ENCODE results near the gene OR5K1.

The OR5K1 gene

GRCh38 chr3:98460220-98460619, 2.8 kb upstream of the OR5K1 start:
- H3K4me1 ChIP-seq (ENCODE audit: control insufficient read depth, insufficient read depth, low read length), result no peaks in the 10 kb centered on the region
- no peak overlapping the region for H3K4me3 ChIP-seq (ENCODE audit: low read length in 2 of 2)
- no peaks in the 10 kb centered on the region for H3K36me3 ChIP-seq (ENCODE audit: control insufficient read depth in 2 of 2, insufficient read depth in 2 of 2, low read length in 2 of 2)
- peaks cover 0 to 3% of the 10 kb centered on the region in 2 donors for H3K9me3 ChIP-seq (ENCODE audit: control insufficient read depth in 2 of 2, low read length in 2 of 2)
- no peaks in the 10 kb centered on the region for H3K27me3 ChIP-seq (ENCODE audit: control insufficient read depth in 1 of 2, insufficient read depth in 2 of 2, low read length in 2 of 2)
- H3K9ac ChIP-seq (ENCODE audit: low read length in 2 of 2), result no peak overlapping the region
- H3K27ac ChIP-seq (ENCODE audit: low read length), result no peak overlapping the region

DNA sequence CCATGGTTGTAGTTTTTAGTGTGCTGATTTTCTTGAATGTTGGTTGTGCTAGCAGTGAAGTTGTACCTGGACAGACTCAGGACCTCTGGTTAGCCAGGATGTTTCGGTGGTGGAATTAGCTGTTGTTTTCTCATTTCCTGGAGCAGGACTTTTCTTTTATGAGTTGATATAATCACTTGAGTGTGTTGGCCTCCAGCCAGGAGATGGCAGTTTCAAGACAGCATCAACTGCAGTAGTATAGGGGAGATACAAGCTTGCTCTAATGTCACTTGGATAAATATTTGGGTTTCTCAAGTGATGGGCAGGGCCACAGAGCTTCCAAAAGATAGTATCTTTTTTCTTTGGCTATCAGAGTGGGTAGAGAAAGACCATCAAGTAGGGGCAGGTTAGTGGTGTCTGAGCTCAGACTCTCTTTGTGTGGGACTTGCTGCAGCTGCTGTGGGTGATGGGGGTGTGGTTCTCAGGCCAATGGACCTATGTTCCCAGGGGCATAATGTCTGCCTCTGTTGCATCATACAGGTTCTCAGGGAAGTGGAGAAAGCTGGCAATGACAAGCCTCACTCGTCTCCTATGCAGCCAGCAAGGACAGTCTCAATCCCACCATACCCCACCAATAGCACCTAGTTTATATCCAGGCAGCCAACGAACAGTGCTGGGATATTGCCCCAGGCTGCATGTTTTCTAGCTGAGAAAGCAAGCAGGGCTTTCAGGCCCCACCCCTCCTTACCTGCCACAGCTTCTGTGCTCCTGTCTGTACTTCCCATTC, 19.9 kb downstream of the OR5K1 start:
- Histone ChIP-seq H3K4me1 (ENCODE audit: control insufficient read depth, insufficient read depth, low read length) (no peaks in the 10 kb centered on the region), H3K9me3 (ENCODE audit: control insufficient read depth in 2 of 2, low read length in 2 of 2) (peaks cover 12 to 23% of the 10 kb centered on the region in 2 donors), H3K9ac (ENCODE audit: low read length in 2 of 2) (no peak overlapping the region), H3K27ac (ENCODE audit: low read length) (no peak overlapping the region), H3K27me3 (ENCODE audit: control insufficient read depth in 1 of 2, insufficient read depth in 2 of 2, low read length in 2 of 2) (no peaks in the 10 kb centered on the region), H3K4me3 (ENCODE audit: low read length in 2 of 2) (no peak overlapping the region), H3K36me3 (ENCODE audit: control insufficient read depth in 2 of 2, insufficient read depth in 2 of 2, low read length in 2 of 2) (no peaks in the 10 kb centered on the region)

DNA sequence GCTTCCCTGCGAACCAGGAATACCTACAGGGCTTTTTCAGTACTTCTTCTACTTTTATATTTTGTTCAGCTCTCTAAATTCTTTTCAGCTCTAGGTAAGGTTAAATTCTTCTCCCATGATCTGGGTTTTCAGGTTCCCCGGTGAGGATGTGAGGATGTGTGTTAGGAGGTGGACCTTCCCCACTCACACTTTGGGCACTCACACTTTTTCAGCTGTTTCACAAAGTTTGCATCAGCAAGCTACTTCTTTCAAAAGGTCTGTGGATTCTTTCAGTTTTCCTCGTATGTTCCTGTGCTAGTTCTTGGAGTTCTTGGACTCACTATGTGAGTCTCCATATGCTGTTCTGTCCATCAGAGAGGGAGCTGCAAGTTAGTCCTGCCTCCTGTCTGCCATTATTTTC, 20.6 kb downstream of the OR5K1 start:
- Histone ChIP-seq H3K9me3 (ENCODE audit: control insufficient read depth in 2 of 2, low read length in 2 of 2) (peaks cover 12 to 20% of the 10 kb centered on the region in 2 donors), H3K4me1 (ENCODE audit: control insufficient read depth, insufficient read depth, low read length) (no peaks in the 10 kb centered on the region), H3K4me3 (ENCODE audit: low read length in 2 of 2) (no peak overlapping the region), H3K27me3 (ENCODE audit: control insufficient read depth in 1 of 2, insufficient read depth in 2 of 2, low read length in 2 of 2) (no peaks in the 10 kb centered on the region), H3K27ac (ENCODE audit: low read length) (no peak overlapping the region), H3K36me3 (ENCODE audit: control insufficient read depth in 2 of 2, insufficient read depth in 2 of 2, low read length in 2 of 2) (no peaks in the 10 kb centered on the region), H3K9ac (ENCODE audit: low read length in 2 of 2) (no peak overlapping the region)

DNA sequence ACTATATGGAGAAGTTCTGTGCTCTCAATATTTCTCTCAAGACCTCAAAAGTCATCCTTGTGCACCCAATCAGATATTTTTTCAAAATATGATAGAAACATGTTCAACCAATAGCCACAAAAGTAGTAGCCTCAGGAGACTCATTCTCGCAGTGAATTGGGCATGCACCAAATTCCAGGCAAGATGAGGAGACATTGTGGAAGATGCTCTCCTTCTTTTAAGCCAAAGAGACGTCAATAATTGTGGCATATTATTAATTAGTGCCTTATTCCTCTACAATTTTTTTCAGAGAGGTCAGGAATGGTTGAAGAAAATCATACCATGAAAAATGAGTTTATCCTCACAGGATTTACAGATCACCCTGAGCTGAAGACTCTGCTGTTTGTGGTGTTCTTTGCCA, 34.4 kb downstream of the OR5K1 start, which contains the start of gene OR5K2:
OR5K2 (plus strand) TSS at position 301 of the 400 bp plus-strand sequence; CDS start at position 301, 0 bp downstream.
- Histone ChIP-seq H3K9ac (ENCODE audit: low read length in 2 of 2) (no peak within 1 kb of the TSS), H3K27me3 (ENCODE audit: control insufficient read depth in 1 of 2, insufficient read depth in 2 of 2, low read length in 2 of 2) (no peaks in the 10 kb centered on the region), H3K27ac (ENCODE audit: low read length) (no peak within 1 kb of the TSS), H3K4me3 (ENCODE audit: low read length in 2 of 2) (no peak within 1 kb of the TSS), H3K9me3 (ENCODE audit: control insufficient read depth in 2 of 2, low read length in 2 of 2) (no peaks in the 10 kb centered on the region), H3K36me3 (ENCODE audit: control insufficient read depth in 2 of 2, insufficient read depth in 2 of 2, low read length in 2 of 2) (no peaks in the 10 kb centered on the region), H3K4me1 (ENCODE audit: control insufficient read depth, insufficient read depth, low read length) (no peaks in the 10 kb centered on the region)

- Histone ChIP-seq H3K27ac (ENCODE audit: low read length) (no peak overlapping the region), H3K4me3 (ENCODE audit: low read length in 2 of 2) (no peak overlapping the region), H3K9ac (ENCODE audit: low read length in 2 of 2) (no peak overlapping the region)
These were observed 37.0 kb downstream of the OR5K1 start for GRCh38 chr3:98500019-98500418.

GRCh38 chr3:98501270-98501669, 38.3 kb downstream of the OR5K1 start:
- Histone ChIP-seq H3K36me3 (ENCODE audit: control insufficient read depth in 2 of 2, insufficient read depth in 2 of 2, low read length in 2 of 2) (peaks cover 0 to 6% of the 10 kb centered on the region in 2 donors), H3K4me3 (ENCODE audit: low read length in 2 of 2) (no peak overlapping the region), H3K9me3 (ENCODE audit: control insufficient read depth in 2 of 2, low read length in 2 of 2) (no peaks in the 10 kb centered on the region), H3K27me3 (ENCODE audit: control insufficient read depth in 1 of 2, insufficient read depth in 2 of 2, low read length in 2 of 2) (no peaks in the 10 kb centered on the region), H3K27ac (ENCODE audit: low read length) (no peak overlapping the region), H3K9ac (ENCODE audit: low read length in 2 of 2) (no peak overlapping the region), H3K4me1 (ENCODE audit: control insufficient read depth, insufficient read depth, low read length) (no peaks in the 10 kb centered on the region)

More at GRCh38 chr3:98500019-98500418, 37.0 kb downstream of the OR5K1 start:
- no peaks in the 10 kb centered on the region for H3K4me1 ChIP-seq (ENCODE audit: control insufficient read depth, insufficient read depth, low read length)
- H3K27me3 ChIP-seq (ENCODE audit: control insufficient read depth in 1 of 2, insufficient read depth in 2 of 2, low read length in 2 of 2), result no peaks in the 10 kb centered on the region
- H3K36me3 ChIP-seq (ENCODE audit: control insufficient read depth in 2 of 2, insufficient read depth in 2 of 2, low read length in 2 of 2), result peaks cover 0 to 4% of the 10 kb centered on the region in 2 donors
- H3K9me3 ChIP-seq (ENCODE audit: control insufficient read depth in 2 of 2, low read length in 2 of 2), result no peaks in the 10 kb centered on the region

DNA sequence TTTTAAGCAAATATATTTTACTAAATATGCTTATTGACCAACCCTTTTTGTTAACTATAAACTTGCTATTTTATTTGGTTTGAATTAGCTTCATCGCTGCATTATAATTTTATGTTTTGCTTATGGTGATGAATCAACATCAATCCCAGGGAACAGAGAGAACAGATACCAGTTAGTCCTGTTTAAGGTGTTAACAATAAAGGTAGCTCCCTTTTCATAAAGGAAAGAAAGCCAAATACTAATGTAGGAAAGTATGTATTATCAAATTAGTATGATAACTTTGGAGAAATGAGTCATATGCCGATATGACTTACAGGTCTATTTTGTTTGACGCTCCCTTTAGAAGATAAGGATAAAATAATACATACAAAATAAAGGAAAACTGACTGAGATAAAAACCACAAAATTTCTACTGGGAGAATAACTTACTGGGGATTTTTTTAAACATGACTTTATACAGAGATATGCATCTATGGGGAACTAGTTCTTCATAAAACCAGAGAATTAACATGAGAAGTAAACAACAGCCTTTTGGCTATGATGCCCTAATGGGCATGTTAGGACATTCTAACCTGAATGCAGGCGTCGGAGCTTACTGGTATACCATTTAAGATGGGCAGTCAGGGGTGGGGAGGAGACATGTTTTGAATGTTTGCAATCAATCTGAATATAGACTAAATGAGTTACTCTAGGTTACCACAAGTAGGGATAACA, 39.0 kb downstream of the OR5K1 start:
- H3K36me3 ChIP-seq (ENCODE audit: control insufficient read depth in 2 of 2, insufficient read depth in 2 of 2, low read length in 2 of 2), result peaks cover 0 to 10% of the 10 kb centered on the region in 2 donors
- no peak overlapping the region for H3K9ac ChIP-seq (ENCODE audit: low read length in 2 of 2)
- H3K27ac ChIP-seq (ENCODE audit: low read length), result no peak overlapping the region
- H3K4me1 ChIP-seq (ENCODE audit: control insufficient read depth, insufficient read depth, low read length), result no peaks in the 10 kb centered on the region
- H3K4me3 ChIP-seq (ENCODE audit: low read length in 2 of 2), result no peak overlapping the region
- H3K27me3 ChIP-seq (ENCODE audit: control insufficient read depth in 1 of 2, insufficient read depth in 2 of 2, low read length in 2 of 2), result no peaks in the 10 kb centered on the region
- H3K9me3 ChIP-seq (ENCODE audit: control insufficient read depth in 2 of 2, low read length in 2 of 2), result no peaks in the 10 kb centered on the region

GRCh38 chr3:98504539-98504938, 41.5 kb downstream of the OR5K1 start:
- no peaks in the 10 kb centered on the region for H3K9me3 ChIP-seq (ENCODE audit: control insufficient read depth in 2 of 2, low read length in 2 of 2)
- H3K4me3 ChIP-seq (ENCODE audit: low read length in 2 of 2), result no peak overlapping the region
- H3K27ac ChIP-seq (ENCODE audit: low read length), result no peak overlapping the region
- peaks cover 2 to 10% of the 10 kb centered on the region in 2 donors for H3K36me3 ChIP-seq (ENCODE audit: control insufficient read depth in 2 of 2, insufficient read depth in 2 of 2, low read length in 2 of 2)
- no peaks in the 10 kb centered on the region for H3K27me3 ChIP-seq (ENCODE audit: control insufficient read depth in 1 of 2, insufficient read depth in 2 of 2, low read length in 2 of 2)
- H3K9ac ChIP-seq (ENCODE audit: low read length in 2 of 2), result no peak overlapping the region
- H3K4me1 ChIP-seq (ENCODE audit: control insufficient read depth, insufficient read depth, low read length), result no peaks in the 10 kb centered on the region

- H3K9me3 ChIP-seq (ENCODE audit: control insufficient read depth in 2 of 2, low read length in 2 of 2), result no peaks in the 10 kb centered on the region
- H3K9ac ChIP-seq (ENCODE audit: low read length in 2 of 2), result no peak overlapping the region
- H3K27me3 ChIP-seq (ENCODE audit: control insufficient read depth in 1 of 2, insufficient read depth in 2 of 2, low read length in 2 of 2), result no peaks in the 10 kb centered on the region
- peaks cover 6 to 8% of the 10 kb centered on the region in 2 donors for H3K36me3 ChIP-seq (ENCODE audit: control insufficient read depth in 2 of 2, insufficient read depth in 2 of 2, low read length in 2 of 2)
- no peaks in the 10 kb centered on the region for H3K4me1 ChIP-seq (ENCODE audit: control insufficient read depth, insufficient read depth, low read length)
- H3K4me3 ChIP-seq (ENCODE audit: low read length in 2 of 2), result no peak overlapping the region
- H3K27ac ChIP-seq (ENCODE audit: low read length), result no peak overlapping the region
These were observed 45.6 kb downstream of the OR5K1 start for GRCh38 chr3:98508582-98508981.

DNA sequence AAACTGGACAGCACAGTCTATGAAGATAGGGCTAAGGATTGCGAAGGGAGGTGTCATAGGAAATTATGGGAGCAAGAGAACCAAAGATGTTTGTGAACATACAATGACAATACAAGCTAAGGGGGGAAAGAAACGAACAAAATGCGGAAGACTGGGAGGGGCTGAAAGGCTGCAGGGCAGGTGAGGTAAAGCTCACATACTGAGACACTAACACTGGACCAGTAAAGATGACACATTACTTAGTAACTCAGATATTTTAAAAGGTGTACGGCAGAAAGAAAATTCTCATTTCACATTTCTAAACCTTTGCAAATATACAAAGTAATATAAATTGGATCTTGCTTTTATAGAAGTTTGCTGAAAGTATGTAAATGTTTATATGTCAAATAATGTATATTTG, 49.6 kb downstream of the OR5K1 start:
- Histone ChIP-seq H3K27me3 (ENCODE audit: control insufficient read depth in 1 of 2, insufficient read depth in 2 of 2, low read length in 2 of 2) (no peaks in the 10 kb centered on the region), H3K27ac (ENCODE audit: low read length) (no peak overlapping the region), H3K36me3 (ENCODE audit: control insufficient read depth in 2 of 2, insufficient read depth in 2 of 2, low read length in 2 of 2) (peaks cover 3 to 20% of the 10 kb centered on the region in 2 donors), H3K9me3 (ENCODE audit: control insufficient read depth in 2 of 2, low read length in 2 of 2) (no peaks in the 10 kb centered on the region), H3K9ac (ENCODE audit: low read length in 2 of 2) (no peak overlapping the region), H3K4me1 (ENCODE audit: control insufficient read depth, insufficient read depth, low read length) (no peaks in the 10 kb centered on the region), H3K4me3 (ENCODE audit: low read length in 2 of 2) (no peak overlapping the region)

- no peak overlapping the region for H3K27ac ChIP-seq (ENCODE audit: low read length)
- H3K4me3 ChIP-seq (ENCODE audit: low read length in 2 of 2), result no peak overlapping the region
- no peak overlapping the region for H3K9ac ChIP-seq (ENCODE audit: low read length in 2 of 2)
- H3K36me3 ChIP-seq (ENCODE audit: control insufficient read depth in 2 of 2, insufficient read depth in 2 of 2, low read length in 2 of 2), result peaks cover 3 to 20% of the 10 kb centered on the region in 2 donors
- H3K27me3 ChIP-seq (ENCODE audit: control insufficient read depth in 1 of 2, insufficient read depth in 2 of 2, low read length in 2 of 2), result no peaks in the 10 kb centered on the region
- no peaks in the 10 kb centered on the region for H3K4me1 ChIP-seq (ENCODE audit: control insufficient read depth, insufficient read depth, low read length)
- H3K9me3 ChIP-seq (ENCODE audit: control insufficient read depth in 2 of 2, low read length in 2 of 2), result no peaks in the 10 kb centered on the region
These were observed 50.1 kb downstream of the OR5K1 start for GRCh38 chr3:98513091-98513511.

Measured in stomach smooth muscle (tissue), 2 donors.